ENCODE data around the gene USE1. TPM values are rescaled to one million over a fixed set of nuclear protein-coding genes. Genes with fewer than 3 reads are reported as not detected.
A peak's percentile ranks its signal among the peaks of the same experiment; 100 is the strongest.

The USE1 gene
- total RNA-seq, 2 donors from 2014 or later, result 11.5 to 13.7 TPM

- Histone ChIP-seq H3K4me1 (ENCODE audit: control insufficient read depth in 1 of 2, low read depth in 2 of 2) (peaks cover 12 to 31% of the 10 kb centered on the region in 2 donors), H3K27ac (no peak overlapping the region), H3K4me3 (no peak overlapping the region), H3K9me3 (no peaks in the 10 kb centered on the region), H3K36me3 (peaks cover 11% of the 10 kb centered on the region), H3K27me3 (replicated peaks; ENCODE audit: insufficient read depth) (no peaks in the 10 kb centered on the region)
- no peak for DNase-seq (ENCODE audit: low spot score)
- no peak for ATAC-seq (ENCODE audit: insufficient number of reproducible peaks, low FRiP score, low read depth)
- no peak for TF ChIP-seq CTCF (IDR thresholded peaks at IDR 0.05)
These were observed 17.1 kb downstream of the USE1 start for GRCh38 chr19:17232258-17232657.

DNA sequence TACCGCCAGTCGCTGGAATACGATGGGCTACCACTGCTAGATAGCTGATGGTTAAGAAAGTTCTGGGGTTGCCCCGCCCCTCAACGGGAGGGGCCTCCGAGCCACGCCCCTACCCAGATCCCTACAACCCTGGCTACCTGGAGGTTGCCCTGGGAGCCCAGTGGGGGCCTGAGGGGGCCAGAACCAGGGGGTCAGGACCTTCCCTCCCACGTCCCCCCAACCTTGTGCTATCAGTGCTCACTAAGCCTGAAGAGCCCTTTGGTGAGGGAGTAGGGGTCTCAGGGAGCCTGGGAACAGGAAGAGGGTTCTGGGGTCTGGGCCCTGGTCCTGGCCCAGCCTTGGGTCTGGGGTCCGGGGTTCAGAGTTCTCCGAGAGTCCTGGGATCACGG lies 19.7 kb downstream of the USE1 start:
- no peak for TF ChIP-seq CTCF (IDR thresholded peaks at IDR 0.05)
- Histone ChIP-seq H3K9me3 (no peaks in the 10 kb centered on the region), H3K27me3 (replicated peaks; ENCODE audit: insufficient read depth) (no peaks in the 10 kb centered on the region), H3K27ac (peak overlapping the region; percentile 50 to 60), H3K36me3 (peaks cover 8% of the 10 kb centered on the region), H3K4me1 (ENCODE audit: control insufficient read depth in 1 of 2, low read depth in 2 of 2) (peaks cover 12 to 23% of the 10 kb centered on the region in 2 donors), H3K4me3 (peak overlapping the region; percentile 76)
- DNase-seq (ENCODE audit: low spot score), result no peak
- ATAC-seq (ENCODE audit: insufficient number of reproducible peaks, low FRiP score, low read depth), result no peak

DNA sequence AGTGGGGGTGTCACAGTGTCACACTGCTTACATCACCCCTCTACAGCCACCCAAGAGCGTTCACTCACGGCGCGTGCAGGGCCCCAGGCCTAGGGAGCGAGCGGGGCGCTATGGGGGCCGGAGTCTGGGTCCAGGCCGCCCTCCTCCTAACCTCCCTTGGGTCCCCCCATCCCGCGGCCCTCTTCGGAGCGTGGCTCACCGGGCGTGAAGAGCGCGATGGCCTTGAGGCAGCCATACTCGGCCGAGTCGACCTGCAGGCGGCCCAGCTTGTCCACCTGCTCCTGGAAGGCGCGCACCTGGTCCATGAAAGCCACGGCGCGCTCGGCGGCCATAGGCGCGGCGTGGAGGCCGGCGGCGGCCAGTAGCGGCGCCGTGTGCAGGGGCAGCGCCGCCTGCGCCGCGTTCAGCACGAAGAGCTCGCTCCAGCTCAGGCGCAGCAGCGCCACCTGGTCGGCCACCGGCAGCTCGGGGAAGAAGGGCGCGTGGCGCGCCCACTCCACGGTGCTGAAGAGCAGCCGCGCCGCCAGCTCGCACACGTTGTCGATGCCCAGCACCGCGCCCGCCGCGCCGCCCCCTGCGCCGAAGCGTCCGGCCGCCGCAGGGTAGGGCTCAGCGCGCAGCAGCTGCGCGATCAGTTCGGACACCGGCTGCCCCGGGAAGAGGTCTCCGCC lies 20.3 kb downstream of the USE1 start:
- peaks cover 12 to 23% of the 10 kb centered on the region in 2 donors for H3K4me1 ChIP-seq (ENCODE audit: control insufficient read depth in 1 of 2, low read depth in 2 of 2)
- peak; percentile 50 for TF ChIP-seq CTCF (IDR thresholded peaks at IDR 0.05)
- ATAC-seq (ENCODE audit: insufficient number of reproducible peaks, low FRiP score, low read depth), result no peak
- H3K36me3 ChIP-seq, result peaks cover 9% of the 10 kb centered on the region
- H3K4me3 ChIP-seq, result peak overlapping the region; percentile 76
- DNase-seq (ENCODE audit: low spot score), result no peak
- H3K27me3 ChIP-seq (replicated peaks; ENCODE audit: insufficient read depth), result no peaks in the 10 kb centered on the region
- H3K27ac ChIP-seq, result peak overlapping the region; percentile 50 to 60
- no peaks in the 10 kb centered on the region for H3K9me3 ChIP-seq

DNA sequence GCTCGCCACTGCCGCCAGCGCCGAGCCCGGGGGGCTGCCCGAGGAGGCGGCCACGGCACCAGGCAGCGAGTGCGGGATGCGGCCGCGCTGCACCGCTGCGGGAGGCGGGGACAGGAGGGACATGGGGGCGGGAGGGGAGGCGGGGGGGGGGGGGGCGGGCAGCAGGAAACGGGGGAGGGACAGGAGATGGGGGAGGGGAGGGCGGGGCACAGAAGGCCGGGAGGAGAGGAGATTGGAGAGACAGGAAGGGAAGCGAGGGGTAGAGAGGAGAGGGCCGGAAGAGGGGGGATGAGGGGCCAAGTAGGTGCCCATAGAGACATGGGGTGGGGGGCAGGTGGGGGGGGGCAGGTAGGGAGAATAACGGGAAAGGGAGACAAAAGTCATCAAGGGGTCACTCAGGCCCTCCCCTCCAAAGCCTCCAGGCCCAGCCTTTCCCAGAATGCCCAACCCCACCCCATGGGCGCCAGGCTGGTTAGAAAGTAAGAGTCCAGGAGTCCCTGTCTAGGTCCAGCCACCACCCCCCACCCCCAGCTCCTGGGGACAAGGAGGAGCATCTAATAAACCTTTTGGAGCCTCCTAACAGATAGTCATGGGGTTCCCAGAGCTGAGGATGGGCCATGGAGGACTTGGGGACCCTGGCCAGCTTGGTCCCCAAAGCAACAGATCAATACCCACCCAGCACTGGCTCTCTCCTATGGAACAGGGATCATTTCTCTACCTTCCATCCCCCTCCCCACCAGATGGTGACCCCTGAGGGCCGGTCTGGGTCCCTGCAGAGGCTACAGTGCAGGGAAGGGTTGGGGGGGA lies 21.0 kb downstream of the USE1 start:
- H3K27me3 ChIP-seq (replicated peaks; ENCODE audit: insufficient read depth), result no peaks in the 10 kb centered on the region
- H3K36me3 ChIP-seq, result peaks cover 12% of the 10 kb centered on the region
- H3K4me1 ChIP-seq (ENCODE audit: control insufficient read depth in 1 of 2, low read depth in 2 of 2), result peaks cover 14 to 25% of the 10 kb centered on the region in 2 donors
- DNase-seq (ENCODE audit: low spot score) (no peak), ATAC-seq (ENCODE audit: insufficient number of reproducible peaks, low FRiP score, low read depth) (no peak)
- no peak for TF ChIP-seq CTCF (IDR thresholded peaks at IDR 0.05)
- H3K4me3 ChIP-seq, result peak overlapping the region; percentile 76
- H3K9me3 ChIP-seq, result no peaks in the 10 kb centered on the region
- peak overlapping the region; percentile 53 to 64 for H3K27ac ChIP-seq

DNA sequence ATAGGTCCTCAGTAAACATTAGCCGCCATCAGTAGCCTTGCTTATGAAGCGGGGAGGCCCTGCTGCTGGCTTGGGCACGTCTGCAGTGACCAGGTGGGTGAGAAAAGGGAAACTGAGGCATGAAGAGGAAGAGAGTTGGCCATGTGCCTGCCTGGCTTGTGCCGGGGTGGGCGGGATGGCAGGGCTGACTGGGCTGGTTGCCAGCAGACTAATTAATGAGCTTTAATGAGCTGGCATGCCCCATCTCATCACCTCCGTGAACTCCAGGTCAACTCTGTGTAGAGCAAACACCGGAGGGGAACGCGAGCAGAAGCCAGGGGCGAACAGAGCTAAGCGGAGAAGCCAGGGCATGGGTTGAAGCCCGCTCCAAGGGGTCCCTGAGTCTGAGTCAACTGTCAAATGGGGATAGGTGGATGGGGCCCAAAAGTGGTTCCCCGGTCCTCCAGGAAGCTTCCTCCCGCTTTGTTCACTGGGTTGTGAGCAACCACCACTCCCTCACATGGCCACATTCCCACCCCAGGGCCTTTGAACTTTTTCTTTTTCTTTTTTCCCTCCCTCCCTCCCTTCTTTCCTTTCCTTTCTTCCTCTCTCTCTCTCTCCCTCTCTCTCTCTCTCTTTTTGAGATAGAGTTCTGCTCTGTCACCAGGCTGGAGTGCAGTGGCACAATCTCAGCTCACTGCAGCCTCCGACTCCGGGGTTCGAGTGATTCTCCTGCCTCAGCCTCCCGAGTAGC lies 21.8 kb downstream of the USE1 start:
- Histone ChIP-seq H3K4me3 (no peak overlapping the region), H3K36me3 (peaks cover 12% of the 10 kb centered on the region)
- no peak for ATAC-seq (ENCODE audit: insufficient number of reproducible peaks, low FRiP score, low read depth)

More for the DNA sequence above, 21.8 kb downstream of the USE1 start:
- Histone ChIP-seq H3K9me3 (no peaks in the 10 kb centered on the region), H3K4me1 (ENCODE audit: control insufficient read depth in 1 of 2, low read depth in 2 of 2) (peaks cover 20 to 33% of the 10 kb centered on the region in 2 donors), H3K27me3 (replicated peaks; ENCODE audit: insufficient read depth) (no peaks in the 10 kb centered on the region), H3K27ac (peak overlapping the region; percentile 53 to 64)
- DNase-seq (ENCODE audit: low spot score), result no peak
- TF ChIP-seq CTCF (IDR thresholded peaks at IDR 0.05), result no peak
